HCT116 (cell line): Measurements from ENCODE around the gene ENOPH1. TPM values are rescaled to one million over a fixed set of nuclear protein-coding genes. Genes with fewer than 3 reads are reported as not detected.
"Not testable (repeated sequence)": the region's sequence is repeated elsewhere in the genome, so short reads cannot be mapped to it uniquely, and the experiment has no call there.

Source experiments
- ATAC-seq: fragments of 200-7000 bp; cut with Tn5 transposase; 2 replicates; pipeline ENCODE4 v1.9.1; 2020; ENCODE audit warnings: mild to moderate bottlenecking, moderate library complexity
- BruUV-seq: library from RNA; stranded (reverse); fragments of 400-500 nt; replicated peaks from 2 replicates; lab custom pipeline; 2021; lab: Mats Ljungman, UMichigan
- CTCF ChIA-PET: fragments of 300-600 bp; sonication (Branson Sonifier 250); formaldehyde crosslinking; loops from one replicate; lab custom pipeline; 2021; ENCODE audit warnings: antibody characterized with exemption; lab: Charles Lee
- POLR2A ChIA-PET: fragments of 300-600, 350-600 bp; sonication (Branson Sonifier 250); formaldehyde crosslinking; loops from one replicate; lab custom pipeline; 2021; ENCODE audit warnings: antibody characterized with exemption; lab: Charles Lee
- RAD21 ChIA-PET, 2 experiments: fragments of 300-600 bp; sonication (Branson Sonifier 250); formaldehyde crosslinking; loops; one replicate each; lab custom pipeline; 2023; ENCODE audit warnings: low total read pairs in 2 of 2; ENCODE audit not compliant: uncharacterized antibody in 2 of 2, unreplicated experiment in 2 of 2, low non-redundant PET in 1 of 2; lab: Charles Lee
- DNase-seq: peaks from one replicate; pipeline ENCODE4 v3.0.0-alpha.2; 2010; ENCODE audit warnings: low read depth, low spot score
- H2AFZ ChIP-seq: fragments of 200-600 bp; shearing (Covaris generic), sonication (generic); 2 replicates; pipeline ENCODE4 v1.6.1; 2017; ENCODE audit warnings: low read depth, mixed run types, mixed read lengths, antibody characterized with exemption, low read length; ENCODE audit not compliant: poor library complexity, severe bottlenecking
- H3K27ac ChIP-seq: 2 replicates; pipeline ENCODE4 v1.5.1; 2012; ENCODE audit warnings: low read depth, low read length
- H3K27me3 ChIP-seq: fragments of 200-600 bp; sonication (generic); 2 replicates; pipeline ENCODE4 v1.6.1; 2016; ENCODE audit warnings: mixed run types, low read length, mixed read lengths; ENCODE audit not compliant: insufficient read depth
- H3K36me3 ChIP-seq, 2 experiments: fragments of 200-500 bp in 1 of 2; fragments of 200-600 bp in 1 of 2; sonication (Bioruptor generic) in 1 of 2; sonication (generic) in 1 of 2; 2 replicates each; pipeline versions ENCODE4 v1.5.1 to v1.6.1; 2014 to 2016; ENCODE audit warnings: low read length in 2 of 2, inconsistent platforms in 1 of 2, mixed read lengths in 1 of 2, mixed run types in 1 of 2; ENCODE audit not compliant: insufficient read depth in 2 of 2, control insufficient read depth in 1 of 2
- H3K4me1 ChIP-seq, 2 experiments: fragments of 200-600 bp in 1 of 2; sonication (generic) in 1 of 2; 2 replicates each; pipeline versions ENCODE4 v1.5.1 to v1.6.1; 2012 to 2017; ENCODE audit warnings: low read length in 2 of 2, inconsistent platforms in 1 of 2, mild to moderate bottlenecking in 1 of 2, mixed read lengths in 1 of 2, mixed run types in 1 of 2, moderate library complexity in 1 of 2; ENCODE audit not compliant: insufficient read depth in 2 of 2, control insufficient read depth in 1 of 2
- H3K4me2 ChIP-seq: fragments of 200-600 bp; sonication (generic); 2 replicates; pipeline ENCODE4 v1.6.1; 2017; ENCODE audit warnings: mixed run types, low read length, mixed read lengths
- H3K4me3 ChIP-seq, 2 experiments: fragments of 200-600 bp in 1 of 2; sonication (generic) in 1 of 2; replicated peaks in 1 of 2; 2 replicates each; pipeline ENCODE4 v1.5.1; 2011 to 2016; ENCODE audit warnings: low read length in 2 of 2, control low read depth in 1 of 2, low read depth in 1 of 2, mild to moderate bottlenecking in 1 of 2, mixed read lengths in 1 of 2, mixed run types in 1 of 2
- H3K79me2 ChIP-seq: fragments of 200-600 bp; sonication (generic); 2 replicates; pipeline ENCODE4 v1.6.1; 2017; ENCODE audit warnings: mild to moderate bottlenecking, mixed run types, low read length, moderate library complexity, mixed read lengths; ENCODE audit not compliant: insufficient read depth
- H3K9ac ChIP-seq: fragments of 200-600 bp; sonication (generic); 2 replicates; pipeline ENCODE4 v1.6.1; 2016; ENCODE audit warnings: low read length, mixed read lengths
- H3K9me2 ChIP-seq: fragments of 200-600 bp; sonication (generic), shearing (Covaris generic); 2 replicates; pipeline ENCODE4 v1.6.1; 2017; ENCODE audit warnings: mixed run types, mild to moderate bottlenecking, moderate library complexity; ENCODE audit not compliant: insufficient read depth
- H3K9me3 ChIP-seq, 2 experiments: fragments of 200-500 bp in 1 of 2; fragments of 200-600 bp in 1 of 2; sonication (Bioruptor generic) in 1 of 2; sonication (generic) in 1 of 2; 2 replicates each; pipeline ENCODE4 v1.6.1; 2014 to 2017; ENCODE audit warnings: low read length in 2 of 2, mixed read lengths in 2 of 2, inconsistent platforms in 1 of 2, low read depth in 1 of 2, mild to moderate bottlenecking in 1 of 2, mixed run types in 1 of 2, moderate library complexity in 1 of 2; ENCODE audit not compliant: control insufficient read depth in 1 of 2, insufficient read depth in 1 of 2
- H4K20me1 ChIP-seq: fragments of 200-600 bp; sonication (generic), shearing (Covaris generic); 2 replicates; pipeline ENCODE4 v1.6.1; 2017; ENCODE audit warnings: mixed run types, mild to moderate bottlenecking, moderate library complexity; ENCODE audit not compliant: insufficient read depth
- CEBPB ChIP-seq: IDR thresholded peaks from 2 replicates; pipeline ENCODE4 v1.6.1; 2012; ENCODE audit warnings: low read depth
- EGR1 ChIP-seq: IDR thresholded peaks from 2 replicates; pipeline ENCODE4 v1.6.1; 2012; ENCODE audit warnings: low read depth
- ELF1 ChIP-seq: IDR thresholded peaks from 2 replicates; pipeline ENCODE4 v1.6.1; 2012; ENCODE audit warnings: low read depth, borderline replicate concordance
- EZH2 ChIP-seq: fragments of 200-600 bp; sonication (generic); IDR thresholded peaks from 2 replicates; pipeline ENCODE4 v1.6.1; 2017; ENCODE audit warnings: antibody characterized with exemption, mixed run types
- POLR2A ChIP-seq: IDR thresholded peaks from 2 replicates; pipeline ENCODE4 v1.7.0; 2011; ENCODE audit warnings: borderline replicate concordance; ENCODE audit not compliant: insufficient read depth, insufficient read length; ENCODE audit errors: extremely low read depth
- RAD21 ChIP-seq: IDR thresholded peaks from 2 replicates; pipeline ENCODE4 v1.6.1; 2012; ENCODE audit warnings: low read depth, mild to moderate bottlenecking
- ZNF274 ChIP-seq: fragments of 200-500 bp; sonication (Bioruptor generic); IDR thresholded peaks from 2 replicates; pipeline ENCODE4 v1.6.1; 2014; ENCODE audit warnings: mild to moderate bottlenecking, low read depth, low read length, inconsistent platforms
- intact Hi-C: fragments of 100-400 bp; cut with micrococcal nuclease; formaldehyde crosslinking; loops from 2 replicates; pipeline ENCODE4 v1.10.0; 2022
- total RNA-seq: library from RNA; stranded (reverse); gene quantifications from one replicate; pipeline ENCODE4 v1.2.1, GENCODE V29; 2021; ENCODE audit not compliant: unreplicated experiment
- TF ChIP-seq, protein P1 (sequence below): IDR thresholded peaks from 2 replicates; pipeline ENCODE4 v1.6.1; 2012
- TF ChIP-seq, protein P2 (sequence below): IDR thresholded peaks from 2 replicates; pipeline ENCODE4 v1.6.1; 2012
- TF ChIP-seq, protein P3 (sequence below), 3 experiments: fragments of 200-600 bp in 1 of 3; sonication (generic) in 1 of 3; IDR thresholded peaks in 2 of 3; conservative IDR thresholded peaks in 1 of 3; 2 replicates each; pipeline ENCODE4 v1.5.1; 2012 to 2017; ENCODE audit warnings: low read depth in 2 of 3, low read length in 2 of 3, antibody characterized with exemption in 1 of 3, borderline replicate concordance in 1 of 3, control low read depth in 1 of 3, mild to moderate bottlenecking in 1 of 3, mixed read lengths in 1 of 3, mixed run types in 1 of 3, moderate library complexity in 1 of 3; ENCODE audit not compliant: insufficient read depth in 1 of 3

ENOPH1 gene
- total RNA-seq, 1 experiment from 2014 or later: 53.4 TPM

DNA sequence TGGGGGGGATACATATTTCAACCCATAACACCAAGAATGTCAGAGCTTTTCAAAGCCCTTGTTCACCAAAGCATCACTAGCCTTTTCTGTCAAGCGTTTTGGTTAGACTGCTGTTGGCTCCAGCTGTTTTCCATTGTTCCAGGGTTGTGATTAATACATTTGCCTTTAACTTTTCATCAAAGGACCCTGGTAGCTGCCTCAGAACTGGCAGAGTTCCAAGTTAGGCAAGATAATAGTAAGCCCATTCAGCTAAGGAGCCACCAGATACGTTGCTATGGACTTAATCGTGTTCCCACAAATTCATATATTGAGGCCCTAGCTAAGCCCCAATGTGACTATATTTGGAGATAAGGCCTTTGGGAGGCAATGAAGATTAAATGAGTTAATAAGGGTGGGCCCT is 37.1 kb downstream of the ENOPH1 start:
- Histone ChIP-seq H3K4me2 (no peak overlapping the region), H3K9ac (no peak overlapping the region), H4K20me1 (no peaks in the 10 kb centered on the region), H3K36me3 (peaks cover 0 to 13% of the 10 kb centered on the region in 2 experiments; a peak in 1 of 4 replicates), H3K9me3 (no peaks in the 10 kb centered on the region), H3K79me2 (no peaks in the 10 kb centered on the region)
- intact Hi-C loops: no loop called here
- TF ChIP-seq EZH2: no peak
- no peak for TF ChIP-seq EGR1
- TF ChIP-seq ZNF274: no peak
- TF ChIP-seq, protein P1, sequence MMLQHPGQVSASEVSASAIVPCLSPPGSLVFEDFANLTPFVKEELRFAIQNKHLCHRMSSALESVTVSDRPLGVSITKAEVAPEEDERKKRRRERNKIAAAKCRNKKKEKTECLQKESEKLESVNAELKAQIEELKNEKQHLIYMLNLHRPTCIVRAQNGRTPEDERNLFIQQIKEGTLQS: no peak
- TF ChIP-seq, protein P2, sequence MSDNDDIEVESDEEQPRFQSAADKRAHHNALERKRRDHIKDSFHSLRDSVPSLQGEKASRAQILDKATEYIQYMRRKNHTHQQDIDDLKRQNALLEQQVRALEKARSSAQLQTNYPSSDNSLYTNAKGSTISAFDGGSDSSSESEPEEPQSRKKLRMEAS: no peak
- no peak for TF ChIP-seq ELF1
- no peak for TF ChIP-seq POLR2A
- TF ChIP-seq, all 23 proteins: peak for 0
- H3K4me1 ChIP-seq: no peaks in the 10 kb centered on the region
- no peak overlapping the region for H3K4me3 ChIP-seq
- DNase-seq (no peak), ATAC-seq (no peak)
- ChIA-PET POLR2A (no interaction called here), RAD21 (no interaction called here), CTCF (interaction anchor here (1.0 to 1.9 kb wide), 2 partner anchors 272 to 793 kb away, joined by 4 to 5 read pairs; no protein-coding TSS in a partner anchor)
- no peaks in the 10 kb centered on the region for H3K9me2 ChIP-seq
- no peak overlapping the region for H3K27ac ChIP-seq
- H2AFZ ChIP-seq: no peak overlapping the region
- H3K27me3 ChIP-seq: no peaks in the 10 kb centered on the region
- no TSS peak for BruUV-seq

DNA sequence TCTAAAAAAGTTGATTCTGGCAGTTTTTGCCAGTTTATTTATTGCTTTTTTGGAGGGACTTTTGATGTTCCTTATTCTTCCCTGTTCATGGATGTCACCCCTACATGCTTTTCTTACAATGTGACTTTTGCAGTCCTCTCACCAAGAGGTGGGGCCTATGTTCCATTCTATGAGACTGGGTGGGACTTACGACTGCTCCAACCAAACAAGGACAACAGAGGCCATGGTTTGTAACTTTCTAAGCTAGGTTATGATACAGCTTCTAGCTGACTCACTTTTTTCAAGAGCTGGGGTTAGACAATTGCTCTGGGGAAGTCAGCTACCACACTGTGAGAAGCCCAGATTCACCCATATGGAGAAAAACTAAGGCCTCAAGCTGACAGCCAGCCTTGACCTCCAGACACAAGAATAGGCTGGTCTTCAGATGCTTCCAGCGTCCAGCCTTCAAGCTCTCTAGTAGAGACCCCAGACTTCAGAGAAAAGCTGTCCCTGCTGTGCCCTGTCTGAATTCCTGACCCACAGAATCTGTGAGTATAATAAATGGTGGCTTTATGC is 39.5 kb downstream of the ENOPH1 start:
- RAD21 ChIA-PET: no interaction called here
- H3K4me1 ChIP-seq: no peaks in the 10 kb centered on the region
- no peak; the same call in 1 of the 2 replicates for ATAC-seq
- peak; percentile 32 for TF ChIP-seq RAD21
- TF ChIP-seq, protein P2: no peak
- TF ChIP-seq, protein P3, sequence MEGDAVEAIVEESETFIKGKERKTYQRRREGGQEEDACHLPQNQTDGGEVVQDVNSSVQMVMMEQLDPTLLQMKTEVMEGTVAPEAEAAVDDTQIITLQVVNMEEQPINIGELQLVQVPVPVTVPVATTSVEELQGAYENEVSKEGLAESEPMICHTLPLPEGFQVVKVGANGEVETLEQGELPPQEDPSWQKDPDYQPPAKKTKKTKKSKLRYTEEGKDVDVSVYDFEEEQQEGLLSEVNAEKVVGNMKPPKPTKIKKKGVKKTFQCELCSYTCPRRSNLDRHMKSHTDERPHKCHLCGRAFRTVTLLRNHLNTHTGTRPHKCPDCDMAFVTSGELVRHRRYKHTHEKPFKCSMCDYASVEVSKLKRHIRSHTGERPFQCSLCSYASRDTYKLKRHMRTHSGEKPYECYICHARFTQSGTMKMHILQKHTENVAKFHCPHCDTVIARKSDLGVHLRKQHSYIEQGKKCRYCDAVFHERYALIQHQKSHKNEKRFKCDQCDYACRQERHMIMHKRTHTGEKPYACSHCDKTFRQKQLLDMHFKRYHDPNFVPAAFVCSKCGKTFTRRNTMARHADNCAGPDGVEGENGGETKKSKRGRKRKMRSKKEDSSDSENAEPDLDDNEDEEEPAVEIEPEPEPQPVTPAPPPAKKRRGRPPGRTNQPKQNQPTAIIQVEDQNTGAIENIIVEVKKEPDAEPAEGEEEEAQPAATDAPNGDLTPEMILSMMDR (IDR thresholded peaks at IDR 0.05 in 2 of 3, conservative IDR thresholded peaks at IDR 0.05 in 1 of 3; ENCODE audit: borderline replicate concordance in 1 of 3, insufficient read depth in 1 of 3, low read depth in 2 of 3, low read length in 2 of 3): 0 out of 6 replicates have a peak, but pooled peaks of 1 of the 3 experiments have one; percentile 3
- TF ChIP-seq CEBPB: no peak
- H4K20me1 ChIP-seq: no peaks in the 10 kb centered on the region
- H3K79me2 ChIP-seq: no peaks in the 10 kb centered on the region
- no peak overlapping the region for H3K4me2 ChIP-seq
- H3K27ac ChIP-seq: no peak overlapping the region
- intact Hi-C loops: no loop called here
- no TSS peak for BruUV-seq
- H3K4me3 ChIP-seq: no peak overlapping the region
- no peak for DNase-seq
- H2AFZ ChIP-seq: no peak overlapping the region
- H3K9me2 ChIP-seq: no peaks in the 10 kb centered on the region; the same call in 1 of the 2 replicates
- H3K36me3 ChIP-seq: 0 out of 4 replicates have a peak, but pooled peaks cover 0 to 7% of the 10 kb centered on the region in 2 experiments
- H3K9me3 ChIP-seq: no peaks in the 10 kb centered on the region
- CTCF ChIA-PET: interaction anchor here (1.0 to 1.6 kb wide), 2 partner anchors 7 to 269 kb away, joined by 3 to 6 read pairs; no protein-coding TSS in a partner anchor
- POLR2A ChIA-PET: no interaction called here
- no peaks in the 10 kb centered on the region for H3K27me3 ChIP-seq
- no peak overlapping the region for H3K9ac ChIP-seq

DNA sequence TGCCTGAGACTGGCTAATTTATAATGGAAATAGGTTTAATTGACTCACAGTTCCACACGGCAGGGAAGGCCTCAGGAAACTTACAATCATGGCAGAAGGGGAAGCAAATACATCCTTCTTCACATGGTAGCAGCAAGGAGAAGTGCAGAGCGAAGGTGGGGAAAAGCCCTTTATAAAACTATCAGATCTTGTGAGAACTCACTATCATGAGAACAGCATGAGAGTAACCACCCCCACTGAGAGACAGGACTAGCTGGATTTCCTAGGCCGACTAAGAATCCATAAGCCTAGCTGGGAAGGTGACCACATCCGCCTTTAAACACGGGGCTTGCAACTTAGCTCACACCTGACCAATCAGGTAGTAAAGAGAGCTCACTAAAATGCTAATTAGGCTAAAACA is 42.7 kb downstream of the ENOPH1 start:
- H3K4me1 ChIP-seq, intact Hi-C loops, H3K9me2 ChIP-seq, H3K79me2 ChIP-seq, H3K27ac ChIP-seq, CTCF ChIA-PET, H3K36me3 ChIP-seq, BruUV-seq, H3K27me3 ChIP-seq, H3K4me2 ChIP-seq, H3K9me3 ChIP-seq, H3K4me3 ChIP-seq, H3K9ac ChIP-seq, H2AFZ ChIP-seq, DNase-seq, RAD21 ChIA-PET, POLR2A ChIA-PET, H4K20me1 ChIP-seq, ATAC-seq: not testable (repeated sequence)
